ENCODE results near the gene PTK7.

The PTK7 gene

DNA sequence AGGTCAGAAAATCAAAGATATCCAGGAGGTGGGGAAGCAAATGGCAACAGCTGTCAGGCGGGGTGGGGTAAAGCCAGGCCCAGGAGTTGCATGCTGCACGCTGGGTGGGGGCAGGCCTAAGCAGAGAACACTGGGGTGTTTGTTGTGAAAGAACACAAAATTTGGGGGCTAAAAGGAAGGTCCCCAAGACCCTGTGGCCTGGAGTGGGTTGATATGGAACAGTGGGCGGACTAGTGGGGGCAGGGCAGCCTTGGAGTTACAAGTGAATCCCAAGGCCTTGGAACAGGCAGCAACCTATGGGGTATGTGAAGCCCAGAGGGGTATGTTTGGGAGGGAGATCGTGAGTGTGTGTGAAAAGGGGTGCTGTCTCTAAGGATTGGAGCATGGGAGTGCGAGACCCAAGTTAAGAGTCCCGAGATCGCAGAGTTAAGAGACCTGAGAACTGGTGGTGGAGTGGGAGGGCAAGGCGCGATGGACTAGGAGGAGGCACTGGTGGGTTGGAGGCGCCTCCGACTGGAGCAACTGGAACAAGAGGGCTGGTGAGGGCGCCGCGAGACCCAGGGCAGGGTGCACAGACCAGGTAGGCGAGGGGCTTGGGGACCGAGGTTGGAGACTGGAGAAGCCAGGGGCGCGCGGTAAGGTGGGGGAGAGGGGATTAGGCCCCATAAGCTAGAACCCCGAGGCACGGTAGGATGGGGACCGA lies 23.1 kb upstream of the PTK7 start:
- intact Hi-C loops (cut with DNase I): no loop called here
- DNase-seq: peak in 25 of 42 donors; percentile 8 to 55 (median 30)

DNA sequence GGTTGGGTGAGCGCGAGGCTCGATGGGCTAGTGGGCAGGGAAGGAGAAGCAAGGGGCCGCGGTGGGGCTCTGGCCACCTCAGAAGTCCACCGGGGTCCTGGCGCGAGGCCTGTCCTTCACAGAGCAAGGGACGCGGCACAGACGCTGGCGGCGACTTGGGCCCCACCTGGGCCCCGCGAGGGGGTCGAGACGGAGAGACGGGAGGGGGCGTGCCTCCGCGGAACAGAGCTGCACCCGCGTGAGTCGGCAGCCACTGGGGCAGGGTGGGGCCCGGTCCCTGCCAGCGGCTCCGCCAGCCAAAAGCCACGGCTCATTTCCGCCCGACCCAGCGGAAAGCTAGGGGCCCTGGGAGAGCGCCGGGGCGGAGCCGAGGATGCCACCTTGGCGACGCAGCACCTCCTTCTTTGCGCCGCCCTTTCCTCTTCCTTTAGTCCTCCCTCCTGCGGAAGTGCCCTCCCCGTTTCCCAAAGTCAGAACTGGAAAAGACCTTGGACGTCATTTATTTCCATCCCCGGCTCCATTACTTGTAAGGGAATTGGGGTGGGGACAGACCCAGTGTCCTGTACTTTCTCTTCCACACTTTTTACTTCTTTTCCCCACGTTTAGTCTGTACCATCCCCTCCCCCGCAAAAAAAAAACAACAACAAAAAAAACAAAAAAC lies 22.4 kb upstream of the PTK7 start, which contains the start of gene CUL7:
CUL7 (minus strand) TSS at position 307 of the 661 bp plus-strand sequence. CDS start 1,063 bp downstream, outside the sequence.
- intact Hi-C loops (cut with DNase I): no loop called here

DNA sequence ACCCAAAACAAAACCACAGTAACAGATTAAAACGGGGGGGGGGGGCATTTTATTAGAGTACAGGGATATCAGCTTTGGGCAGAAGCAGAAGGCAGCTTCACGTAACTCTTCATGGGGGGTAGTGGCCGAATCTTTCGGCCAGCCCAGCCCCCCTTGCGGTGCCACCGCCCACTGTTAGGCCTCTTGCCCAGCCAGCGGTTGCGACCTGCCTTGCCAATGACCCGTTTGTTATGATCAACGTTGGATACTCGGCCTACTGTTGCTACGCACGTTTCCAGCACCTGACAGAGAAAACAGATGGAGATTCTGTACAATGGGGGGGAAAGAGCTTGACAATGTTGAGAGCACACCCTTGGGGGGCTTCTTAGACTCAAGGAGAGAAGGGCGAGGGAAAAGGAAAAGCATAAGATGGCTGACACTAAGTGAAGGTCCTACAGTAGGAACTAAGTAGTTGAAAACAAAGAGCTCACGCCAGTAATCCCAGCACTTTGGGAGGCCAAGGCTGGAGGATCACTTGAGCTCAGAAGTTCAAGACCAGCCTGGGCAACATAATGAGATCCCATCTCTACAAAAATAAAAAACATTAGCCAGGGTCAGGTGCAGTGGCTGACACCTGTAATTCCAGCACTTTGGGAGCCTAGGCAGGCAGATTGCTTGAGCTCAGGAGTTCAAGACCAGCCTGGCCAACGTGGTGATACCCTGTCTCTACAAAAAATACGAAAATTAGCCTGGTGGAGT lies 21.7 kb upstream of the PTK7 start:
- DNase-seq: no peak
- intact Hi-C loops (cut with DNase I): no loop called here

More for the DNA sequence above, 22.4 kb upstream of the PTK7 start, which contains the start of gene CUL7:
- peak; percentile 64 to 95 (median 86) for DNase-seq

DNA sequence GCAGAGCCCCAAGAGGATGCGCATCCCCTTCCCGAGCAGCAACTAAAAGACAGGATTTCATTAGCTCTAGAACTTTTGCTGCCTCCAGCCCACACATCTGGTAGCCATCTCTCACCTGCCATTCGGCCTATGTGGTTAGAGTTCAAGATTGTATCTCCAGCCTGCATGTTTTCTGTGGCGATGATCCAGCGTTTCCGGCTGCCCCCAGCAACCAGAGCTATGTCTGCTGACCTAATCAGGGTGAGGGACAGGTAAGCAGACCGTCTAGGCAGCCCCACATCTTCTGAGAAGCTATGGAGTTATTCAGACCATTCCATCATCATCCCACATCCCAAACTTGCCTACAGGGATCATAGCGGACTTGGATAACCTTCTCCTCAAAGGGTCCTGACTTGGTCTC lies 20.1 kb upstream of the PTK7 start:
- no peak for DNase-seq
- intact Hi-C loops (cut with DNase I): loop anchor here (5.0 kb wide), 1 partner anchor 126 kb away; the partner anchor contains the start of gene CUL9

- intact Hi-C loops (cut with DNase I): loop anchor here (2.0 to 5.0 kb wide), 2 partner anchors 46 to 124 kb away; partner anchors contain the start of genes CUL9 and MEA1
- DNase-seq: no peak
Measured at GRCh38 chr6:43058531-43058930, 17.6 kb upstream of the PTK7 start.

- intact Hi-C loops (cut with DNase I): loop anchor here (2.0 to 5.0 kb wide), 2 partner anchors 47 to 123 kb away; partner anchors contain the start of genes CUL9 and MEA1
- DNase-seq: peak; percentile 96 to 100 (median 99)
Measured at GRCh38 chr6:43059168-43060033, 16.7 kb upstream of the PTK7 start, which contains the start of the genes KLC4 and MRPL2. Gene KLC4 (plus strand): TSS chr6:43059631. CDS start chr6:43061336, 1,705 bp downstream. Gene MRPL2 (minus strand): TSS chr6:43059434. CDS start chr6:43059381, 53 bp downstream.

GRCh38 chr6:43060034-43060754 lies 15.9 kb upstream of the PTK7 start:
- intact Hi-C loops (cut with DNase I): no loop called here
- no peak for DNase-seq

DNA sequence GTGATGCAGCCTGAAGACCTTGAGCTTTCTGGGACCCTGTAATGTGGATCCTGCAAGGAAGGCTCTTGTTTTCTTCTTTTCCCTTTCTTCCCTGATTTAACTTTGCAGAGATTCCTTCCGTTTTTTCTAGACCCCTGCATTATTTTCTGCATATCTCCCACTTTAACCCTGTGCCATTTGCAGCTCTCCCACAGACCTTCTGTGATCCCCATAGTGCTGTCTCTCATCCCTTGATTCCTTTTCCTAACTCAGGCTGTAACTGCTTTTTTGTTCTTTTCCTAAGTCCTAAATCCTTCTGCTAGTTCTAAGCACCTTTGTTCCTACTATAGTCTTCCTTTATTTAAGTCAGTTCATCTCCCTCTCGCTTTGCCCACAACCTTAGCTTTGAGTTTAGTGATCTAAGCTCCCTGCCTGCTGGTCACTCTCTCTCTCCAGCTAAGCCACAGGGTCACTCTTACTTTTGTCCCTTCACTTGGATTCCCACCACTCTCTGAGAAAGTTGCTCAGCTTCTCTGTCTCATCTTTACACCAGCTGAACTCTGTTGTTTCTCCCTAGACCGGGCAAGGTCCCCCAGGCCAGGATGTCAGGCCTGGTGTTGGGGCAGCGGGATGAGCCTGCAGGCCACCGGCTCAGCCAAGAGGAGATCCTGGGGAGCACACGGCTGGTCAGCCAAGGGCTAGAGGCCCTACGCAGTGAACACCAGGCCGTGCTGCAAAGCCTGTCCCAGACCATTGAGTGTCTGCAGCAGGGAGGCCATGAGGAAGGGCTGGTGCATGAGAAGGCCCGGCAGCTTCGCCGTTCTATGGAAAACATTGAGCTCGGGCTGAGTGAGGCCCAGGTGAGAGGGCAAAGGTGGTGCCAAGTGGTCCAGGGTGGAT lies 15.1 kb upstream of the PTK7 start:
- intact Hi-C loops (cut with DNase I): no loop called here
- no peak for DNase-seq

DNA sequence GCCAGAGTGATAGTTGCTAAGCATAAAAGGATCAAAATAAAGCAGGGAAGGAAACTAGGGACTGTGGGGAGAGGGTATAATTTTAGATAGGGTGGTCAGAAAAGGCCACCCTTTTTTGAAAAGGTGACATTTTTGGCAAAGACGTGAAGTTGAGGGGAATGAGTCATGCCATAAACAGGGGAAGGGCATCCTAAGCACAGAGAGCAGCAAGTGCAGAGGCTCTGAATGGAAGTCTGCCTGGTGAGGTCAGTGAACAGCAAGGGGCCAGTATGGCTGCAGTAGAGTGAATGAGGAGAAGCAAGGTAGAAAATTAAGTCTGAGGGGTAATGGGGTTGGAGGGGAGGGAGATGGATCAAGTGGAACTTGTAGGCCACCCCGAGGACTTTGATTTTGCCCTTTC lies 14.3 kb upstream of the PTK7 start:
- no peak for DNase-seq
- intact Hi-C loops (cut with DNase I): no loop called here

- intact Hi-C loops (cut with DNase I): no loop called here
- no peak for DNase-seq
Measured at GRCh38 chr6:43062818-43063217, 13.3 kb upstream of the PTK7 start.

DNA sequence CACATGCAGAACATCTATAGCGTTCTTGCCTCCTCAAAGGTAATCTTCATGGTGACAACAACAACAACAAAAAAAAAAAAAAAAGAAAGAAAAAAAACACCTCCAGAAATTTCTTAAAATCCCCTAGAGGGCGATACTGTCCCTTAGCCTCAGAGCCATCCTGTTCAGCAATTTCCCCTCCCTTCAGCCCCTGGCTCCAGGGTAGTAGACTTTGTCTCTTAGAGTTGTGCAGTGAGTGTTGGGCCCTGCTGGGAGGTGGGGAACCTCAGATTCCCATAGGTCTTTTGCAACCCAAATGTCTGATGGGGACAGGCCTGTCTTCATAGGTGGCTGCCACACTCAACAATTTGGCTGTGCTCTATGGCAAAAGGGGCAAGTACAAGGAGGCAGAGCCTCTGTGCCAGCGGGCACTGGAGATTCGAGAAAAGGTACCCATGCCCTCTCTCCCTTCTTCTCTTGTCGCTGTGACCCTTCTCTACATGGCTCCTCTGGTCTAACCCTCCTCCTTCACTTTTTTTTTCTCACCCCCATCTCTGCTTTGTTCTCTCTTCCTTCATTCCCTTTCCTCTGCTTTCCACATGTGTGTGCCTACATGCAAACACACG lies 6.0 kb upstream of the PTK7 start:
- DNase-seq: peak in 1 of 42 donors; percentile 8
- intact Hi-C loops (cut with DNase I): no loop called here

GRCh38 chr6:43074847-43075669 lies 1.1 kb upstream of the PTK7 start:
- intact Hi-C loops (cut with DNase I): no loop called here

GRCh38 chr6:43076464-43077332 lies 584 bp downstream of the PTK7 start:
- intact Hi-C loops (cut with DNase I): no loop called here
- DNase-seq: peak in 3 of 42 donors; percentile 18 to 34 (median 19)

More at GRCh38 chr6:43074847-43075669, 1.1 kb upstream of the PTK7 start:
- no peak for DNase-seq

DNA sequence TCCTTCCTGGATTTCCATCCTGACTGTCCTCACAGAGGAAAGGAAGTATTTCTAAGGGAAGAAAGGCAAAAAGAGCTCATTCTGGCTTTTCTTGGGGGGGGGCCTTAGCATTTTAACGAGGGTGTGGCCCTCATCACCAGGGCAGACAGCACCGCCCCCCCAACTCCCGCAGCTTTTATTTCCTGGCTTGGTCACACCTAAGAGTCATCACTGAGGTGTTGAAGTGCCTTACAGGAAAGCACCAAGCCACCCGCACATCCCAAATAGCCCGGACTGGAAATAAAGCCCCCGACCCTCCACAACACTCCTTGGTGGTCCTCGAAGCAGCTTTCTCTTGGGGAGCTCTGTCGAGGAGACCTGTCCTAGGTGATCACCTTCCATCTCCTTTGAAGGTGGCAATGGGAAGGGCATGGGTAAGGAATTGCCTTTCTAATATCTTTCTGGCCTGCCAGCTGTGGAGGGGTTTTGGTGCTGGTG lies 1.3 kb downstream of the PTK7 start:
- intact Hi-C loops (cut with DNase I): no loop called here
- no peak for DNase-seq

Data from head of caudate nucleus (tissue), 42 donors.